ENCODE results near the gene TBC1D4. TPM values are rescaled to one million over a fixed set of nuclear protein-coding genes. Genes with fewer than 3 reads are reported as not detected.

The TBC1D4 gene
- total RNA-seq = 28.6 TPM

GRCh38 chr13:75482070-75482819 lies at the start of gene TBC1D4:
TBC1D4 (minus strand) TSS chr13:75482169; CDS start chr13:75481767, 402 bp downstream.

Other genes starting within 250 kb of the TBC1D4 start
- gene COMMD6, start 55.7 kb upstream of the TBC1D4 start, total RNA-seq = 26.2 TPM
- gene UCHL3, start 67.6 kb upstream of the TBC1D4 start, total RNA-seq = 34.5 TPM
- gene LMO7, start 154.2 kb upstream of the TBC1D4 start, total RNA-seq = 91.8 TPM

Data from camera-type eye (tissue), 1 donor.